K562 (cell line): ENCODE data around the gene GADD45G. TPM values are rescaled to one million over a fixed set of nuclear protein-coding genes. Genes with fewer than 3 reads are reported as not detected.

Experiments
- CTCFL ChIP-seq: IDR thresholded peaks from 2 replicates; pipeline ENCODE4 v1.6.1; 2011; ENCODE audit warnings: borderline replicate concordance, low read depth, mild to moderate bottlenecking, moderate library complexity, low read length; ENCODE audit not compliant: insufficient read depth, poor library complexity, severe bottlenecking
- GTF2A2 ChIP-seq: IDR thresholded peaks from 2 replicates; pipeline ENCODE4 v1.6.1; 2016; ENCODE audit warnings: mild to moderate bottlenecking, missing genetic modification characterization, missing compliant biosample characterization
- MBD2 ChIP-seq: sonication (generic); IDR thresholded peaks from 2 replicates; pipeline ENCODE4 v1.6.1; 2016; ENCODE audit warnings: low read depth, borderline replicate concordance
- NCOA6 ChIP-seq: fragments of 450-650 bp; IDR thresholded peaks from 2 replicates; pipeline ENCODE4 v1.6.1; 2017; ENCODE audit warnings: mild to moderate bottlenecking
- NKRF ChIP-seq: fragments of 450-650 bp; IDR thresholded peaks from 2 replicates; pipeline ENCODE4 v1.6.1; 2016; ENCODE audit warnings: borderline replicate concordance
- NRF1 ChIP-seq, 2 experiments: fragments of 450-650 bp; IDR thresholded peaks in 1 of 2; conservative IDR thresholded peaks in 1 of 2; 2 replicates each; pipeline ENCODE4 v1.6.1; 2014; ENCODE audit warnings: mild to moderate bottlenecking in 2 of 2
- POLR2G ChIP-seq: fragments of 200-400 bp; formaldehyde crosslinking; IDR thresholded peaks from 2 replicates; pipeline ENCODE4 v1.6.1; 2017; ENCODE audit warnings: low read depth, mild to moderate bottlenecking, antibody characterized with exemption, low read length, moderate library complexity
- RBFOX2 ChIP-seq: fragments of 200-400 bp; formaldehyde crosslinking; IDR thresholded peaks from 2 replicates; pipeline ENCODE4 v1.6.1; 2017; ENCODE audit warnings: low read depth, mild to moderate bottlenecking, low read length, moderate library complexity
- TBL1XR1 ChIP-seq, 2 experiments: IDR thresholded peaks; 2 replicates each; pipeline ENCODE4 v1.6.1; 2012; ENCODE audit warnings: improper control_type of control experiment in 2 of 2, low read length in 2 of 2, mild to moderate bottlenecking in 1 of 2
- TFAP4 ChIP-seq: sonication (generic); formaldehyde crosslinking; IDR thresholded peaks from 2 replicates; pipeline ENCODE4 v1.8.0; 2022; ENCODE audit warnings: missing genetic modification reagents, mild to moderate bottlenecking, moderate library complexity, borderline replicate concordance
- THRB ChIP-seq: fragments of 450-650 bp; formaldehyde crosslinking; conservative IDR thresholded peaks from 2 replicates; pipeline ENCODE4 v1.4.0; 2022; ENCODE audit warnings: mild to moderate bottlenecking, missing genetic modification characterization
- ZBTB33 ChIP-seq: sonication (generic); formaldehyde crosslinking; IDR thresholded peaks from 2 replicates; pipeline ENCODE4 v1.8.1; 2023; ENCODE audit warnings: mild to moderate bottlenecking, missing genetic modification reagents
- ZNF217 ChIP-seq: sonication (generic); formaldehyde crosslinking; IDR thresholded peaks from 2 replicates; pipeline ENCODE4 v1.8.0; 2022; ENCODE audit warnings: mild to moderate bottlenecking, missing genetic modification reagents
- ZNF518B ChIP-seq: fragments of 250-450 bp; sonication (Bioruptor Pico); IDR thresholded peaks from 2 replicates; pipeline ENCODE4 v1.5.0; 2021; ENCODE audit warnings: mild to moderate bottlenecking, moderate library complexity
- polyA plus RNA-seq, 8 experiments: library from polyadenylated mRNA; depleted of rRNA in 4 of 8; stranded (reverse) in 5 of 8; unstranded in 3 of 8; fragments of >200 nt; fragmentation: Nextera tagmentation in 2 of 8; fragmentation: Illumina TruSeq in 1 of 8; extraction: Ambion mirVana in 2 of 8; extraction: Trizol in 1 of 8; gene quantifications; 2 replicates each; pipeline versions ENCODE4 v1.2.1 to v1.2.3, GENCODE V29; 2011 to 2014; ENCODE audit warnings: inconsistent platforms in 1 of 8, missing spikeins in 1 of 8
- total RNA-seq, 7 experiments: library from RNA; depleted of rRNA in 6 of 7; stranded (reverse); fragments of >200 nt in 6 of 7; fragmentation: Illumina TruSeq in 2 of 7; extraction: Trizol in 2 of 7; gene quantifications; 2 replicates each; pipeline versions ENCODE4 v1.2.1 to v1.2.3, GENCODE V29; 2011 to 2021; ENCODE audit warnings: low replicate concordance in 1 of 7

GADD45G gene
- total and polyA plus RNA-seq, 9 of the 15 experiments (the other 6 are each of a cell fraction or from before 2014, with no cell fraction given) = 0.20 to 0.34 TPM; not detected in 7

- TF ChIP-seq ZBTB33 (CRISPR knock-in tag) (peak; percentile 50; the same call in 1 of the 2 replicates), POLR2G (peak; percentile 67), MBD2 (0 out of 2 replicates have a peak, but pooled peaks have one; percentile 21), RBFOX2 (peak; percentile 57), GTF2A2 (tag) (no peak), TFAP4 (CRISPR knock-in tag) (no peak), ZNF518B (no peak), THRB (CRISPR knock-in tag) (no peak), CTCFL (no peak), NKRF (no peak), TBL1XR1 (IDR thresholded peaks at IDR 0.05; ENCODE audit: low read length in 2 of 2) (no peak), NRF1 (conservative IDR thresholded peaks at IDR 0.05 in 1 of 2, IDR thresholded peaks at IDR 0.05 in 1 of 2) (peak; percentile 36 to 43; a peak in 3 of 4 replicates), NCOA6 (no peak), ZNF217 (CRISPR knock-in tag) (no peak)
These were observed 1.3 kb downstream of the GADD45G start (continued) for GRCh38 chr9:89606049-89606623.
